IPS DF 4.7 (cell line): ENCODE results near the gene UBE2H.

ENCODE experiments used
- DNase-seq: peaks from one replicate; pipeline ENCODE4 v3.0.0-alpha.2; 2013; ENCODE audit warnings: low spot score; ENCODE audit errors: extremely low read depth

Gene UBE2H

GRCh38 chr7:129950191-129950932 lies 2.4 kb downstream of the UBE2H start:
- no peak for DNase-seq

- no peak for DNase-seq
Measured at GRCh38 chr7:129949292-129950133, 3.2 kb downstream of the UBE2H start.

- DNase-seq: peak; percentile 83
Measured at GRCh38 chr7:129948877-129949291, 3.9 kb downstream of the UBE2H start.

- DNase-seq: no peak
Measured at GRCh38 chr7:129948338-129948737, 4.4 kb downstream of the UBE2H start.

- no peak for DNase-seq
Measured at GRCh38 chr7:129947701-129948100, 5.1 kb downstream of the UBE2H start.

GRCh38 chr7:129947049-129947448 lies 5.7 kb downstream of the UBE2H start:
- no peak for DNase-seq

- no peak for DNase-seq
Measured at GRCh38 chr7:129946282-129946681, 6.5 kb downstream of the UBE2H start.

GRCh38 chr7:129943352-129943751 lies 9.4 kb downstream of the UBE2H start:
- DNase-seq: no peak

- no peak for DNase-seq
Measured at GRCh38 chr7:129940329-129940728, 12.4 kb downstream of the UBE2H start.

GRCh38 chr7:129939881-129940280 lies 12.9 kb downstream of the UBE2H start:
- no peak for DNase-seq

- no peak for DNase-seq
Measured at GRCh38 chr7:129933627-129934026, 19.1 kb downstream of the UBE2H start.

GRCh38 chr7:129926618-129927017 lies 26.1 kb downstream of the UBE2H start:
- DNase-seq: no peak

GRCh38 chr7:129925416-129926002 lies 27.3 kb downstream of the UBE2H start:
- DNase-seq: no peak

- no peak for DNase-seq
Measured at GRCh38 chr7:129924602-129925001, 28.2 kb downstream of the UBE2H start.

GRCh38 chr7:129923709-129924108 lies 29.1 kb downstream of the UBE2H start:
- DNase-seq: no peak

- DNase-seq: no peak
Measured at GRCh38 chr7:129919492-129919891, 33.3 kb downstream of the UBE2H start.

- no peak for DNase-seq
Measured at GRCh38 chr7:129918922-129919321, 33.8 kb downstream of the UBE2H start.

- no peak for DNase-seq
Measured at GRCh38 chr7:129917934-129918333, 34.8 kb downstream of the UBE2H start.

- no peak for DNase-seq
Measured at GRCh38 chr7:129914536-129915272, 38.1 kb downstream of the UBE2H start.

GRCh38 chr7:129913428-129913827 lies 39.3 kb downstream of the UBE2H start:
- DNase-seq: no peak

- no peak for DNase-seq
Measured at GRCh38 chr7:129911790-129912189, 41.0 kb downstream of the UBE2H start.

- no peak for DNase-seq
Measured at GRCh38 chr7:129909669-129910068, 43.1 kb downstream of the UBE2H start.
